COLO668 (cell line): ENCODE data around the gene PTCH2.
A peak's percentile ranks its signal among the peaks of the same experiment; 100 is the strongest.

ENCODE experiments used
- DNase-seq: peaks from one replicate; lab custom pipeline; 2025; ENCODE audit not compliant: unreplicated experiment; lab: John Stamatoyannopoulos, UW

Gene PTCH2

GRCh38 chr1:44780583-44781121 lies 62.4 kb downstream of the PTCH2 start:
- no peak for DNase-seq

DNA sequence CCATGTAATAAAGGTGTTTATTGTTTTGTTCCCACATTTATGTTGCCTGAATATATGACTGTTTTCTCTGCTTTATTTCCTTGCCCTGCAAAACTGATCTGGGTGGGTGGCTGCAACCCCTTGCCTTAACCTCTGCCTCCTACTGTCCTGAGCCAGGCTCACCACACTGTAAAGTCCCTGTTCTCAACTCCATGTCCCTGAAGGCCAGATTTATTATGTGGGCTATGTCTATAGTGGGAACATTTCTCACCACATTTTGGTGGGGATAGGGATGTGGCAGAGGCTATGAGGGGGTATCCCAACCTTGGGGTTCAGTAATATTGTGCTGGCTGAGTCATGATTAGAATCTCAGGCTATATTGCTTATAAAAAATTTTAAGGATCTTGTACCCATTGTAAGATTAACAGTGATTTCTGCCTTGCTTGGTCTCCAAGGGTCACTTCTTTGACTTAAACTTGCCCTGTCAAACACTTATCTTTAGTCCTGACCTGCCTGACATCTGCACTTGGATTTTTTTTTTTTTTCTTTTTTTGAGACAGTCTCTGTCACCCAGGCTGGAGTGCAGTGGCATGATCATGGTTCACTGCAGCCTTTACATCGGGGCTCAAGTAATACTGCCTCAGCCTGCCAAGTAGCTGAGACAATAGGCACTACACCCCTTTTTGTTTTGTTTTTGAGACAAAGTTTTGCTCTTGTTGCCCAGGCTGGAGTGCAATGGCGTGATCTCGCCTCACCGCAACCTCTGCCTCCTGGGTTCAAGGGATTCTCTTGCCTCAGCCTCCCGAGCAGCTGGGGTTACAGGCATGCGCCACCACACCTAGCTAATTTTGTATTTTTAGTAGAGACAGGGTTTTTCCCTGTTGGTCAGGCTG lies 64.1 kb downstream of the PTCH2 start:
- no peak for DNase-seq

GRCh38 chr1:44777969-44778635 lies 65.0 kb downstream of the PTCH2 start:
- DNase-seq, result no peak

DNA sequence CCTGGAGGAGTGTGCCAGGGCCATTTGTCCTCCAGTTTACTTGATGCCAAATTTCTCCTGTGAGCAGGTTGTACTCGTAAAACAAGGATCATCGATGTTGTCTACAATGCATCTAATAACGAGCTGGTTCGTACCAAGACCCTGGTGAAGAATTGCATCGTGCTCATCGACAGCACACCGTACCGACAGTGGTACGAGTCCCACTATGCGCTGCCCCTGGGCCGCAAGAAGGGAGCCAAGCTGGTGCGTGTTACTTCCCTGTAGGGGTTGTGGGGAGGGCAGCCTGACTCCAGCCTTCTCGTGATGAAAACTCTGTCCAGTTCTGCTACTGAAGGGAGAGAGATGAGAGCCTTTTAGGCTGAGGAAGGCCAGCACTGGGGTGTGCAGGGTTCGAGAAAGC lies 65.5 kb downstream of the PTCH2 start:
- DNase-seq, result no peak

- DNase-seq, result no peak
These were observed 66.4 kb downstream of the PTCH2 start for GRCh38 chr1:44776730-44777068.

DNA sequence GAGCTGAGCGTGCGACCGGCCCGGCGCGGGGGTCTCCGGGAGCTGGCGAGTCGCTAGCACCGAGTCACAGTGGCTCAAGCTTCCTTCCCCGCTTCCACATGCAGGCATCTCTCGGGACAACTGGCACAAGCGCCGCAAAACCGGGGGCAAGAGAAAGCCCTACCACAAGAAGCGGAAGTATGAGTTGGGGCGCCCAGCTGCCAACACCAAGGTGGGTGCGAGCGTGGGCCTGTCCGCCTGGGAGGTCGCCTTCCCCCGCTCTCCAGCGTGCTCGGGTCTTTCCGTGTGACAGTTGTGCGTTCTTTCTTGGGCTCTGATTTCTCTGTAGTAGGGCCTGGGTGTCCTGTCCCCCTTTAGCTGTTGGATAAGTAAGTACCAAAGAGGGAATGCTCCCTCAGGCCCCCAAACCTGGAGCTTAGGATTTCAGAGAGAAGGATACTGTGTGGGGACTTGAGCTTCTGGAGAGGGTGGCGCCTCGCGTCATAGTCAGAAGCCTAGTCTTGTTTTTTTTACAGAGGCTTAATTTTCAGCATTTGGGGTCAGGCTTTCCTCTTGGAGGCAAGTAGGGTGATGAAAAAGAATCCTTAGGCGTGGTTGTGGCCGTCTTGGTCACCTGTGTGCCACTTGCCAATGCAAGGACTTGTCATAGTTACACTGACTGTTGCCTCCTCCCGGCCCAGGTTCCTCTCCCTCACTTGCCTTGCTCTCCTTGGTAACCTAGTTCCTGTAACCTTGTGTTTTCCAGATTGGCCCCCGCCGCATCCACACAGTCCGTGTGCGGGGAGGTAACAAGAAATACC lies 66.9 kb downstream of the PTCH2 start:
- DNase-seq, result peak; percentile 71

GRCh38 chr1:44775078-44775929 lies 67.7 kb downstream of the PTCH2 start, which contains the start of gene RPS8:
TSS of gene RPS8 (plus strand) at chr1:44775540. CDS start at chr1:44775597, 57 bp downstream.
- DNase-seq, result peak; percentile 99
